H1 (cell line): ENCODE results near the gene TLE4. TPM values are rescaled to one million over a fixed set of nuclear protein-coding genes. Genes with fewer than 3 reads are reported as not detected.

Experiments
- CTCF ChIA-PET: fragments of 300-600 bp; sonication (Branson Sonifier 250); formaldehyde crosslinking; loops from one replicate; lab custom pipeline; 2021; ENCODE audit not compliant: partially characterized antibody; lab: Charles Lee
- POLR2A ChIA-PET: fragments of 300-600 bp; sonication (Branson Sonifier 250); formaldehyde crosslinking; loops from one replicate; lab custom pipeline; 2021; ENCODE audit warnings: inconsistent platforms; ENCODE audit not compliant: partially characterized antibody; lab: Charles Lee
- DNase-seq, 2 experiments: peaks; one replicate each; pipeline versions ENCODE4 v3.0.0 to v3.0.0-alpha.2; 2010 to 2022; ENCODE audit warnings: low spot score in 2 of 2, low read depth in 1 of 2, mixed read lengths in 1 of 2
- FAIRE-seq: peaks from 2 replicates; lab custom pipeline; 2011; peaks lifted over from hg19 to GRCh38; lab: Jason Lieb, UNC
- H2AFZ ChIP-seq: 2 replicates; pipeline ENCODE4 v1.8.1; 2012; ENCODE audit warnings: low read length, inconsistent platforms
- H2AK5ac ChIP-seq: 2 replicates; pipeline ENCODE4 v1.6.1; 2013; ENCODE audit warnings: low read depth, low read length
- H2BK120ac ChIP-seq: replicated peaks from 2 replicates; pipeline ENCODE3; 2013; ENCODE audit warnings: low read depth, low read length, inconsistent platforms
- H2BK12ac ChIP-seq: 2 replicates; pipeline ENCODE4 v1.6.1; 2013; ENCODE audit warnings: low read depth, low read length
- H2BK15ac ChIP-seq: 2 replicates; pipeline ENCODE4 v1.6.1; 2013; ENCODE audit warnings: low read length
- H2BK20ac ChIP-seq: 2 replicates; pipeline ENCODE4 v1.6.1; 2013; ENCODE audit warnings: low read length
- H2BK5ac ChIP-seq: 2 replicates; pipeline ENCODE4 v1.6.1; 2013; ENCODE audit warnings: low read depth, low read length
- H3K14ac ChIP-seq: 2 replicates; pipeline ENCODE4 v1.6.1; 2013; ENCODE audit warnings: inconsistent platforms; ENCODE audit not compliant: insufficient read length
- H3K18ac ChIP-seq: 2 replicates; pipeline ENCODE4 v1.6.1; 2013; ENCODE audit warnings: low read length; ENCODE audit errors: extremely low read depth
- H3K23ac ChIP-seq: 2 replicates; pipeline ENCODE4 v1.6.1; 2013; ENCODE audit warnings: inconsistent platforms; ENCODE audit not compliant: insufficient read length
- H3K23me2 ChIP-seq: 2 replicates; pipeline ENCODE4 v1.6.1; 2013; ENCODE audit warnings: low read depth, low read length
- H3K27ac ChIP-seq: 2 replicates; pipeline ENCODE4 v1.6.1; 2011; ENCODE audit warnings: low read depth, low read length, inconsistent platforms
- H3K27me3 ChIP-seq, 4 experiments: replicated peaks in 1 of 4; 1 replicate in 1 of 4; 2 replicates in 3 of 4; pipeline versions ENCODE4 v1.6.1 to v1.8.1; 2011 to 2013; ENCODE audit warnings: low read length in 3 of 4, mild to moderate bottlenecking in 3 of 4, inconsistent platforms in 2 of 4, mixed read lengths in 2 of 4, moderate library complexity in 1 of 4; ENCODE audit not compliant: control insufficient read depth in 3 of 4, insufficient read depth in 3 of 4; ENCODE audit errors: extremely low read depth in 1 of 4
- H3K36me3 ChIP-seq, 4 experiments: 2 replicates each; pipeline versions ENCODE4 v1.6.1 to v1.8.1; 2011 to 2013; ENCODE audit warnings: mild to moderate bottlenecking in 4 of 4, low read length in 3 of 4, moderate library complexity in 2 of 4, control low read depth in 1 of 4, inconsistent platforms in 1 of 4; ENCODE audit not compliant: insufficient read depth in 4 of 4, control insufficient read depth in 2 of 4
- H3K4ac ChIP-seq: replicated peaks from 2 replicates; pipeline ENCODE3; 2013; ENCODE audit warnings: low read length, low read depth, mixed read lengths, inconsistent platforms; ENCODE audit not compliant: insufficient read length
- H3K4me1 ChIP-seq, 4 experiments: replicated peaks in 1 of 4; 1 replicate in 1 of 4; 2 replicates in 3 of 4; pipeline versions ENCODE4 v1.6.1 to v1.8.1; 2011 to 2013; ENCODE audit warnings: low read length in 3 of 4, inconsistent platforms in 2 of 4, mixed read lengths in 1 of 4; ENCODE audit not compliant: insufficient read depth in 4 of 4, control insufficient read depth in 3 of 4
- H3K4me2 ChIP-seq, 2 experiments: 2 replicates each; pipeline versions ENCODE4 v1.6.1 to v1.8.1; 2011 to 2013; ENCODE audit warnings: low read depth in 2 of 2, low read length in 2 of 2, control low read depth in 1 of 2, inconsistent platforms in 1 of 2, mild to moderate bottlenecking in 1 of 2; ENCODE audit not compliant: insufficient read depth in 1 of 2
- H3K4me3 ChIP-seq, 4 experiments: fragments of 200-600, 300-600 bp in 1 of 4; sonication (generic), shearing (Covaris generic), sonication (Bioruptor Twin) in 1 of 4; 2 replicates each; pipeline versions ENCODE4 v1.5.1 to v1.8.1; 2011 to 2016; ENCODE audit warnings: low read length in 4 of 4, low read depth in 3 of 4, control low read depth in 2 of 4, inconsistent platforms in 2 of 4, mild to moderate bottlenecking in 2 of 4, mixed read lengths in 1 of 4, moderate library complexity in 1 of 4; ENCODE audit not compliant: insufficient read depth in 2 of 4; ENCODE audit errors: extremely low read depth in 1 of 4
- H3K56ac ChIP-seq: replicated peaks from 2 replicates; pipeline ENCODE3; 2013; ENCODE audit warnings: low read depth, mild to moderate bottlenecking, mixed read lengths, low read length, inconsistent platforms; ENCODE audit not compliant: insufficient read length
- H3K79me1 ChIP-seq: 2 replicates; pipeline ENCODE4 v1.6.1; 2013; ENCODE audit warnings: low read depth, low read length, control low read depth
- H3K79me2 ChIP-seq, 2 experiments: 2 replicates each; pipeline versions ENCODE4 v1.6.1 to v1.8.1; 2012 to 2013; ENCODE audit warnings: low read length in 2 of 2, mild to moderate bottlenecking in 2 of 2, inconsistent platforms in 1 of 2; ENCODE audit not compliant: insufficient read depth in 2 of 2, control insufficient read depth in 1 of 2
- H3K9ac ChIP-seq, 4 experiments: replicated peaks in 1 of 4; 1 replicate in 1 of 4; 2 replicates in 3 of 4; pipeline versions ENCODE4 v1.6.1 to v1.8.1; 2011 to 2013; ENCODE audit warnings: low read depth in 3 of 4, low read length in 3 of 4, control low read depth in 2 of 4, mild to moderate bottlenecking in 2 of 4, moderate library complexity in 2 of 4, inconsistent platforms in 1 of 4; ENCODE audit errors: extremely low read depth in 1 of 4
- H3K9me3 ChIP-seq, 2 experiments: 2 replicates each; pipeline versions ENCODE4 v1.6.1 to v1.8.1; 2012 to 2013; ENCODE audit warnings: mild to moderate bottlenecking in 2 of 2, moderate library complexity in 2 of 2, control low read depth in 1 of 2, inconsistent platforms in 1 of 2, low read depth in 1 of 2, low read length in 1 of 2, mixed read lengths in 1 of 2; ENCODE audit not compliant: insufficient read depth in 2 of 2
- H4K20me1 ChIP-seq, 2 experiments: replicated peaks in 1 of 2; 2 replicates each; pipeline versions ENCODE3 to v1.8.1; 2011 to 2013; ENCODE audit warnings: inconsistent platforms in 2 of 2, low read length in 2 of 2, mild to moderate bottlenecking in 1 of 2; ENCODE audit not compliant: insufficient read depth in 2 of 2, control insufficient read depth in 1 of 2
- H4K5ac ChIP-seq: 2 replicates; pipeline ENCODE4 v1.6.1; 2013; ENCODE audit warnings: low read length, low read depth, mixed read lengths, inconsistent platforms; ENCODE audit not compliant: insufficient read length
- H4K8ac ChIP-seq: 2 replicates; pipeline ENCODE4 v1.8.0; 2013; ENCODE audit warnings: mild to moderate bottlenecking, moderate library complexity, low read length, inconsistent platforms; ENCODE audit not compliant: insufficient read depth; ENCODE audit errors: extremely low read depth
- H4K91ac ChIP-seq: replicated peaks from 2 replicates; pipeline ENCODE3; 2013; ENCODE audit warnings: low read length, mixed read lengths, inconsistent platforms; ENCODE audit not compliant: insufficient read length
- ASH2L ChIP-seq: fragments of 200-600, 300-600 bp; sonication (generic); IDR thresholded peaks from one replicate; pipeline ENCODE4 v1.7.1; 2017; ENCODE audit warnings: low read length
- ATF2 ChIP-seq: IDR thresholded peaks from 2 replicates; pipeline ENCODE4 v1.6.1; 2012; ENCODE audit warnings: low read length, inconsistent platforms
- BACH1 ChIP-seq: IDR thresholded peaks from 2 replicates; pipeline ENCODE4 v1.6.1; 2012; ENCODE audit warnings: low read length, improper control_type of control experiment
- BRCA1 ChIP-seq: IDR thresholded peaks from 2 replicates; pipeline ENCODE4 v1.6.1; 2012; ENCODE audit warnings: low read depth, low read length, improper control_type of control experiment
- CHD2 ChIP-seq: IDR thresholded peaks from 2 replicates; pipeline ENCODE4 v1.6.1; 2012; ENCODE audit warnings: low read length, improper control_type of control experiment
- EZH2 ChIP-seq: fragments of 200-600 bp; sonication (generic); IDR thresholded peaks from 2 replicates; pipeline ENCODE4 v1.7.1; 2012; ENCODE audit warnings: low read depth, mild to moderate bottlenecking, moderate library complexity, low read length, inconsistent platforms; ENCODE audit not compliant: severe bottlenecking
- HDAC2 ChIP-seq, 2 experiments: fragments of 300-600 bp in 1 of 2; sonication (generic) in 1 of 2; IDR thresholded peaks; 2 replicates each; pipeline ENCODE4 v1.6.1; 2011 to 2012; ENCODE audit warnings: low read depth in 2 of 2, low read length in 2 of 2, mild to moderate bottlenecking in 2 of 2, moderate library complexity in 2 of 2, borderline replicate concordance in 1 of 2, inconsistent platforms in 1 of 2
- MAFK ChIP-seq: IDR thresholded peaks from 2 replicates; pipeline ENCODE4 v1.6.1; 2012; ENCODE audit warnings: low read depth, mild to moderate bottlenecking, improper control_type of control experiment, low read length
- RBBP5 ChIP-seq: IDR thresholded peaks from 2 replicates; pipeline ENCODE4 v1.7.1; 2012; ENCODE audit warnings: low read depth, mild to moderate bottlenecking, inconsistent platforms, low read length, moderate library complexity, borderline replicate concordance
- RNF2 ChIP-seq: fragments of 200-900, 300-1000 bp; sonication (generic); IDR thresholded peaks from 2 replicates; pipeline ENCODE4 v1.7.1; 2016; ENCODE audit warnings: borderline replicate concordance, low read depth, mild to moderate bottlenecking, antibody characterized with exemption, low read length; ENCODE audit not compliant: poor library complexity, severe bottlenecking; ENCODE audit errors: missing control alignments
- SAP30 ChIP-seq: fragments of 300-600 bp; sonication (generic); IDR thresholded peaks from 2 replicates; pipeline ENCODE4 v1.7.1; 2012; ENCODE audit warnings: low read length, moderate library complexity, mild to moderate bottlenecking, inconsistent platforms; ENCODE audit not compliant: insufficient read depth, insufficient replicate concordance
- SIRT6 ChIP-seq: IDR thresholded peaks from one replicate; pipeline ENCODE4 v1.7.1; 2012; ENCODE audit warnings: low read length, inconsistent platforms
- TEAD4 ChIP-seq: IDR thresholded peaks from 2 replicates; pipeline ENCODE4 v1.6.1; 2012; ENCODE audit warnings: low read depth, low read length, inconsistent platforms, mixed read lengths
- polyA plus RNA-seq, 7 experiments: library from polyadenylated mRNA; depleted of rRNA in 3 of 7; stranded (reverse) in 5 of 7; unstranded in 2 of 7; fragments of >200 nt in 5 of 7; fragments of 200-250 nt in 2 of 7; gene quantifications; 1 replicate in 5 of 7; 2 replicates in 1 of 7; 4 replicates in 1 of 7; pipeline versions ENCODE4 v1.2.1 to v1.2.3, GENCODE V29; 2011 to 2013; ENCODE audit warnings: missing spikeins in 2 of 7, mixed read lengths in 2 of 7
- total RNA-seq: library from RNA; stranded (reverse); fragmentation: NEBNext Ultra II Directional; extraction: Animal tissue kit (Norgen Biotek cat#: 25700); gene quantifications from 2 replicates; pipeline ENCODE4 v1.2.1, GENCODE V29; 2021

TLE4 gene
- total and polyA plus RNA-seq, 2 of the 8 experiments (the other 6 are each of a cell fraction or from before 2014, with no cell fraction given), result 32.4 to 36.9 TPM

- H3K18ac ChIP-seq, result no peak overlapping the region
- no peak overlapping the region for H3K27ac ChIP-seq
- no peak overlapping the region for H4K5ac ChIP-seq
- FAIRE-seq, result no peak
- no peaks in the 10 kb centered on the region for H3K36me3 ChIP-seq
- ChIA-PET CTCF (interaction anchor here (0.9 kb wide), 1 partner anchor 9 kb away, joined by 3 read pairs; no protein-coding TSS in a partner anchor), POLR2A (no interaction called here)
- H3K79me2 ChIP-seq, result peaks cover 0 to 53% of the 10 kb centered on the region in 2 experiments; a peak in 3 of 4 replicates
- H3K9ac ChIP-seq, result no peak overlapping the region
- no peak overlapping the region for H2BK120ac ChIP-seq
- H3K4me1 ChIP-seq, result peaks cover 0 to 4% (median 1%) of the 10 kb centered on the region in 4 experiments; a peak in 2 of 7 replicates
- H2BK15ac ChIP-seq, result no peak overlapping the region
- no peak overlapping the region for H4K91ac ChIP-seq
- H3K9me3 ChIP-seq, result no peaks in the 10 kb centered on the region
- no peak overlapping the region for H3K4me3 ChIP-seq
- H3K14ac ChIP-seq, result no peak overlapping the region
- no peaks in the 10 kb centered on the region; the same call in 1 of the 2 replicates for H3K79me1 ChIP-seq
- no peak overlapping the region for H4K8ac ChIP-seq
- H3K23ac ChIP-seq, result no peak overlapping the region
- no peak overlapping the region for H2BK12ac ChIP-seq
- H4K20me1 ChIP-seq, result peaks cover 2 to 6% of the 10 kb centered on the region in 2 experiments
- no peak for DNase-seq
- H3K27me3 ChIP-seq, result no peaks in the 10 kb centered on the region
- no peak overlapping the region for H2BK5ac ChIP-seq
- H2BK20ac ChIP-seq, result no peak overlapping the region
- no peak overlapping the region for H2AK5ac ChIP-seq
- no peak overlapping the region for H3K4ac ChIP-seq
- no peak overlapping the region for H2AFZ ChIP-seq
- H3K56ac ChIP-seq, result no peak overlapping the region
- no peaks in the 10 kb centered on the region for H3K23me2 ChIP-seq
- H3K4me2 ChIP-seq, result no peak overlapping the region
- TF ChIP-seq EZH2 (no peak), SIRT6 (no peak), HDAC2 (IDR thresholded peaks at IDR 0.05; ENCODE audit: borderline replicate concordance in 1 of 2, low read depth in 2 of 2, low read length in 2 of 2) (no peak), RNF2 (no peak), TEAD4 (no peak), BRCA1 (no peak), SAP30 (no peak), BACH1 (no peak), ASH2L (no peak), CHD2 (no peak), ATF2 (no peak), MAFK (no peak), RBBP5 (no peak)
Observed at GRCh38 chr9:79619930-79620329, 48.2 kb downstream of the TLE4 start.
